Islet of Langerhans (tissue), 1 donor: Measurements from ENCODE around the gene ARMC2.
"Not testable (repeated sequence)": the region's sequence is repeated elsewhere in the genome, so short reads cannot be mapped to it uniquely, and the experiment has no call there.

Experiments
- FAIRE-seq: peaks from one replicate; lab custom pipeline; 2011; peaks lifted over from hg19 to GRCh38; lab: Jason Lieb, UNC

The ARMC2 gene

DNA sequence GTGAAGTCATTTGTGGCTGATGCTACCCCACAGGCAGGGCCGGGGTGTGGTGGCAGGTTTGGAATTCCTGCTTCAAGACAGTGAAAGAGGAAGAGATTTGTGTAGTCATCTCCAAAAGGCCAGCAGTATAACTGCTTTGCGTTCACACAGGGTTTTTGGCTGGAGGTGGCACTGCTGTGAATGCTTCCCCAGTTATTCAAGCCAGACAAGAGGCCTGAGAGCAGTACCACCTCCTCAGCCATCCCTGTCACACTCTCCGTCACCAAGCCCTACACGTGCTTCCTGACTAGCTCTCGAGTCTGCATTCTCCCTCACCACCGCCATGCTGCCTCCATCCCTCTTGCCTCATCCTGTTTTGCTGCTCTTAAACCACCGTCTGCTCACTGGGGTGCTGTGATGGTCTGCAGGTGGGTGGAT is 23.9 kb downstream of the ARMC2 start:
- FAIRE-seq = no peak

- FAIRE-seq = no peak
Observed at GRCh38 chr6:108872575-108872974, 24.4 kb downstream of the ARMC2 start.

DNA sequence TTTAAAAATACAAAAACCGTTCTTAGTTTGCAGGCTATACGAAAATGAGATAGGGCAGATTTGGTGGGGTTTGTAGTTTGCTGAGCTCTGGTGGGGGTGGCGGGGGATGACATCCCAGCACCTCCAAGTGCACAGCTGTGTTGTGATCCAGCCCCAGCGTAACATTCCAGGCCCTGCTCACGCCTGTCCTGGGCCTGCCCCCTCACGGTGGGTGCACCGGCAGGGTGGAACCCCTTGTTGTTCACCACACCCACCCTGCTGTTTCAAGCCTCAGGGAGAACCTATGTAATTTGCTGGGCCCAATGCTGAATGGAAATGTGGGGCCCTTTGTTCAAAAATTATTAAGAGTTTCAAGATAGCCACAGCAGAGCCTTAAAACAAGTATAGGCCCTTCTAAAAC is 25.0 kb downstream of the ARMC2 start:
- FAIRE-seq = no peak

- FAIRE-seq = no peak
Observed at GRCh38 chr6:108873971-108874370, 25.7 kb downstream of the ARMC2 start.

DNA sequence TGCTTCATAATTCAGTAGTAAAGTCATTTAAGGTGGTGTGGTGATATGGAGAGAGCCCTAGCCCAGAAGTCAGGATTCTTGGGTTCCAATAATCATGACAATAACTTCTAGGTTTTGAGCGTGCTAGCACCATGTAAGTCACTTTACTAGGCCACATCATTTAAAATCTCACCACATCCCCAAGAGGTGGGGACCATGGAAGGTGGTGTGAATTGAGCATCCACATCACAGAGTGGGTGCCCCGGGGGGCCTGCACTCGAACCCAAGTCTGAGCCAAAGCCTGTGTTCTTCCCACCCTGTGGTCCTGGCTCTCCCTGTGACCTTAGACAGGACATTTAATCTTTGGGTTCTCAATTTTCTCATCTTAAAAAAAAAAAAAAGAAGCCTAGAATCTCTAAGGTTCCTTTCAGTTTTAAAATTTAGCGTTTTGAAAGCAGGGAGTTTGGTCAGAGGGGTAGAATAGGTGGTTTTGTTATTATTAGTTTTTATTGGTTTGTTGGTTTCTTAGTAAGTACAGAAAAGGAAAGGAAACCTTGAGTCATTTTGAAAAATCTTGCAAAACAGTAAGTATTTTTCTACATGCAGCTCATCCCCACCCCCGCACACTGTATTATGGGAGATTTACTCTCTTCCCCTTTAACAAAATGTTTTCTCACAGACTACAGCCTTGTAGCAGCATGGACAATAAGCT is 26.4 kb downstream of the ARMC2 start:
- no peak for FAIRE-seq

GRCh38 chr6:108875161-108875555 is 26.9 kb downstream of the ARMC2 start:
- FAIRE-seq = no peak

GRCh38 chr6:108877046-108877751 is 29.0 kb downstream of the ARMC2 start:
- FAIRE-seq = no peak

DNA sequence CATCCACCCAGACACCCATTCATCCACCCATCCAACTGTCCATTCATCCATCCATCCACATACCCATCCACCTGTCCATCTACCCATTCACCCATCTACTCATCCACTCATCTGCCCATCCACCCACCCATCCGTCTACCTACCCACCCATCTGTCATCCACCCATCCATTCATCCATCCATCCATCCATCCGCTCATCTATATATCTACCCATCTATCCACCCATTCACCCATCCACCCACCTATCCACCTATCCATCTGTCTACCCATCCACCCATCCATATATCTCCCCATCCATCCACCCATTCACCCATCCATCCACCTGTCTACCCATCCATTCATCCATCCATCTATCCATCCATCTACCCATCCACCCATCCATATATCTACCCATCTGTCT is 30.7 kb downstream of the ARMC2 start:
- no peak for FAIRE-seq

GRCh38 chr6:108883172-108883571 is 35.0 kb downstream of the ARMC2 start:
- no peak for FAIRE-seq

DNA sequence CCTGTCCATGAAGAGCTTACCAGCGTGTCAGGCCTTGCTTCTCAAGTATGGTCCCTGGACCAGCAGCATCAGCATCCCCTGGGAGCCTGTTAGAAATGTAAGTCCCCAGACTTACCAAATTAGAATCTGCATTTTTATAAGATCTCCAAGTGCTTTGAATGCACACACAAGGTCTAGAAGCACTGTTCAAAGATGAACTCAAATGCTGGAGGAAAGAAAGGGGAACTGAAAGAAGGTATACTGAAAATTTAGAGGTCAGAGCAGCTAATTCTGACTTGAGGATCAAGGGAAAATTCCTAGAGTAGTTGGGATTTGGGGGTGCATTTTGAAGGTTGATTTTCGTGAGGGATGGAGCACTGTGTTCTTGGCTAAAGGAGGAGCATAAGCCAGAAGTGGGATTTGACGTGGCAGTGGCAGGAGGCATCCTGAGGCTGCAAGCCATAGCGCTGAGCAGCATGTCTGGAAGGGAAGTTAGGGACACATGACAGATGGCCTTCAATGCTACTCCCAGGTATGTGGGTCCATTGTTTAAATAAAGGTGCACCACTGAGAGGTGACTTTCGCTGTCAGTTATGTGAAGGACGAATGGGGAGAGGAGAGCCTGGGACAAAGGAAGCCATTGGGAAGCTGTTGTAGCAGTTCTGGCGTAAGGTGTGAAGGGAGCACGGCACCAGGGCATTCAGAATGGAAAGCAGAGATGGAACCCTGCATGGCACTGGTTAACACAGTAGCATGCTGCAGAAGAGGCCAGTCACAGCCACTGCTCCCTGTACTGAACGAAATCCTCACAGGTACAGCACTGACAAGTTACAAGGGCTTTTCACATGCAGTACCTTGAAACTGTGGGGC is 36.2 kb downstream of the ARMC2 start:
- no peak for FAIRE-seq

GRCh38 chr6:108888052-108888451 is 39.8 kb downstream of the ARMC2 start:
- FAIRE-seq = no peak

- no peak for FAIRE-seq
Observed at GRCh38 chr6:108888745-108889144, 40.5 kb downstream of the ARMC2 start.

GRCh38 chr6:108890898-108891297 is 42.7 kb downstream of the ARMC2 start:
- FAIRE-seq = not testable (repeated sequence)

DNA sequence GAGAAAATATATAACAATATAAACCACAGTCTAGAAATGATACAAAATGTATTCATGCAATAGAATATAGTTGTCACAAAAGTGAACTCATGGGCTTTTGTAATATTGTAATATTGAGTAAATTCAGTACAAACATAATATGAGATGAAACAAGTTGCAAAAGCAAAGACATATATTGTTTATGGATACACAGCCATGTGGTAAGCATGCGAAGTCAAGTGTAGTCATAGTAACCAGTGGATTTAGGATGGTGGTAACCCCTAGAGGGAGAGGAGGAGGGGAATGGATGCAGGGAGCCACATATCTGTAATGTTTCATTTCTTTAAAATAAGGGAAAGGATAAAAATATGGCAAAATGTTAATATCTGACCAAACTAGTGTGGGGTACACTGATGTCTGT is 47.3 kb downstream of the ARMC2 start:
- no peak for FAIRE-seq

DNA sequence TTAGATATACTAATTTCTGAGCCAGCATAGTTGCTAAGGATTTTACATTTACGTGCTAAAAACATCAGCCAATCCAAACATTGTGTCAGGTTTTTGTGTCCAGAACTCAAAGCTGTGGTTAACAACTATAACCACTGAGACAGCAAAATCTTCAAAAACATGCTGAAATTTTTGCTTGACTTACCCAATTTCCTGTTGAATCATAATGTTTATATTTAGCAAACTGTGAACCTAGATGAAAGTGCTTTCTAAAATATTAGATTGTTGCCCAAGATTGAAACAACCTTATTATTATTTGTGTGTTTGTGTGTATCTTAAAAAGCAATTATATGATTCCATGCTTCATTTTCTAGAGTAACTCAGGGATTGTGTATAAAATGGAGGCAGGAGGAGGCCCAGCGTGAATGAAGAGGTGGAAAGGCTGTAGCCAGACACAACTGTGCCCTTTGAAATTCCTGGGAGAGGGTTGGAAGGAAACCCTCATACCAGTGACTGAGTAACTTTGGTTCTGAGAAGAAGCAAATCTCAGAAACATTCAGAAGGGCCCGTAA is 48.0 kb downstream of the ARMC2 start:
- FAIRE-seq = peak; percentile 94

GRCh38 chr6:108897371-108897770 is 49.1 kb downstream of the ARMC2 start:
- FAIRE-seq = peak; percentile 45

- FAIRE-seq = no peak
Observed at GRCh38 chr6:108902382-108902792, 54.2 kb downstream of the ARMC2 start.

DNA sequence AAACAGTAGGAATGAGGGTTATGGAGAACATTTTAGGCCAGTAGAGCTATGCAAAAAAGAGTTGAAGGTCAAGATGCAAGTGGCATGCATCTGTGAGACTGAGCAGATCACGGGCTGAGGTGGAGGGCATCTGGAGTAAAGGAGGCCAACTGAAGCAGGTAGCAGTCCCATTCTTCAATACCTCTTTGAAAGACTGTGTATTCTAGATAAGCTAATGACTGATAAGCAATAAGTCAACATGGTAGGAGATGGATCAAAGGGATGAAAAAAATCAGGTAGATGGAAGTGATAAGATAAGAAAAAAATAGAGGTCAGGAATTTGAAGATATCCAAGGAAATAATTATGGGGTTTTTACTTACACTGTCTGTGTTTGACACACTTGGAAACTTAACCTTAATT is 55.6 kb downstream of the ARMC2 start:
- FAIRE-seq = peak; percentile 88

DNA sequence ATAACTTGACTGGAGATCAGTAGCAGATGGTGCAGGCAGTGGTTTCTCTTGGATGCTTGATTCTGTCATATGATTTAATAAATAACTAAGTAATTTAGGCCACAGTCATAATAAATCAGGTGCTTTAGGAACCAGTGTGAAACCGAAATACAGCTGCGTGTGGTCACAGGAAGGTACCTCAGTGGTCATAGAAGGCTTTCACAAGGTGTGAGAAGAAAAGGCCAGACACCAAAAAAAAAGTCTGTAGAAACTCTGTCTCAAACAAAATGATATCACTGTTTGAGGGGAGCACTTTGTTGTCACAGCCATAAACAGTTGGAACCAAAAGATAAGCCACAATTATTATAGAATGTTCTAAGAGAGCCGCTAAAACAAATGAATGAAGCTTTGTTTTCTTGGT is 56.5 kb downstream of the ARMC2 start:
- peak; percentile 97 for FAIRE-seq

DNA sequence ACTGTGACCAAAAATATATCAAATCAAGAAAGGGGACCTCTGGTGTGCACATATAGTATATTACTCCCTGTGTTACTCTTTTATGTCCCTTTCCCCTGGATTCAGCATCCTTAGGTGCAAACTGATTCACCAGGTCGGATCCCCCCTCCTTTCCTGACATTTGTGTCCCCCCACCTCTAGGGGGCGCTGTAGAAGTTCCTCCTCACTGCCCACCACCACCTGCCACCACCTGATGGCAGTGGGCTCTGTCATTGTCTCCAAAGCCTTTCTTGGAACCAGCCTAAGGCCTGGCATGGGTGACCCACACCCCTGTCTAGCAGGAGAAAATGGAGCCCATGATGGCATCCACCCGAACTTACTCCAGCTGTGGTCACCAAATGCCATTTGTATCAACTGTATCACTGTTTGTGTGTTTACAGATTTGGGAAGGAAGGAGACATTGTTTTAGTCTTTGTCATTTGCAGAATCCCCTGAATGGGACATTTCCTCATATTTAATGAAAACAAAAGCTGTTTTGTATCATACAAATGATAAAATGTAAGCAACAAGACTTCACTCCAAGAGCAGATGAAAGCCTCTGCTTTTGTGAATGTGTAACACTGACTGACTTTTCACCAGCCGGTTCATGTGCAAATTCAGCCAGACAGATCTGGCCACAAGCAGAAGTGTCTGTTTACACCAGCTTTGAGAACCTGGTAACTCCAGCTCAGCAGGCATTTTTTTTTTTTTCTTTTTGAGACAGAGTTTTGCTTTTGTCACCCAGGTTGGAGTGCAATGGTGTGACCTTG is 66.2 kb downstream of the ARMC2 start:
- no peak for FAIRE-seq

DNA sequence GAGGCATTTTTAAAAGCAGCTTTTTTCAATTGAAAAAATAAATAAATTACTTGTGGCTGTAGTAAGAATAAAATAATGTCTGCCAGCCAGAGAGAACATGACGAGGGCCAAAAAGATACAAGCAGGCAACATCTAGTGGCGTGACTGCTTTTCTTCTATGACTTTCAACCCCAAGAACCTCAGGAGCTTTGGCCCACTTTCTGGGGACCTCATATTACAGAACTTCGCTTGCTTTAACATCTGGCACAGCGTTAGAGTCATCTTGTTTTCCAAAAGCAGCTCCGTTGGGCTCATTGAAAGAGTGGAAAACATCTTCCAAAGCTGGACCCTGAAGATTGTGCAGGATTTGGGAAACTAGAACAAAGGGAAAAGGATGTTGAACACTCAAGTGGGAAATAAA is 67.0 kb downstream of the ARMC2 start:
- FAIRE-seq = no peak
